NOMO-1 (cell line): ENCODE data around the gene NEK4.

Source experiments
- DNase-seq, 2 experiments: peaks; one replicate each; lab custom pipeline; 2025; ENCODE audit not compliant: unreplicated experiment in 2 of 2; lab: John Stamatoyannopoulos, UW

Gene NEK4

DNA sequence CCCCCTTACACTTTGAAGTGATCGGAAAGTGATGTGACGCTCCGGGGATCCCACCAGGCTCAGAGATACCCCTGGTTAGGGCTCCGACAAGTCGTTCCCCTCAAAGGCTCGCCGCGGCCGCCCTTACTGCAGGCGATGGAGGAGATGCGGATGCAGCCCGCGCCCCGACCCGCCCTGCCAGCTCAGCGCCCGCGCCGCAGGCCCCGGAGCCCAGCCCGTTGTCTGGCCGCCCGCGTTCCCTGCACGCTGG is 65.4 kb downstream of the NEK4 start:
- DNase-seq, result no peak

DNA sequence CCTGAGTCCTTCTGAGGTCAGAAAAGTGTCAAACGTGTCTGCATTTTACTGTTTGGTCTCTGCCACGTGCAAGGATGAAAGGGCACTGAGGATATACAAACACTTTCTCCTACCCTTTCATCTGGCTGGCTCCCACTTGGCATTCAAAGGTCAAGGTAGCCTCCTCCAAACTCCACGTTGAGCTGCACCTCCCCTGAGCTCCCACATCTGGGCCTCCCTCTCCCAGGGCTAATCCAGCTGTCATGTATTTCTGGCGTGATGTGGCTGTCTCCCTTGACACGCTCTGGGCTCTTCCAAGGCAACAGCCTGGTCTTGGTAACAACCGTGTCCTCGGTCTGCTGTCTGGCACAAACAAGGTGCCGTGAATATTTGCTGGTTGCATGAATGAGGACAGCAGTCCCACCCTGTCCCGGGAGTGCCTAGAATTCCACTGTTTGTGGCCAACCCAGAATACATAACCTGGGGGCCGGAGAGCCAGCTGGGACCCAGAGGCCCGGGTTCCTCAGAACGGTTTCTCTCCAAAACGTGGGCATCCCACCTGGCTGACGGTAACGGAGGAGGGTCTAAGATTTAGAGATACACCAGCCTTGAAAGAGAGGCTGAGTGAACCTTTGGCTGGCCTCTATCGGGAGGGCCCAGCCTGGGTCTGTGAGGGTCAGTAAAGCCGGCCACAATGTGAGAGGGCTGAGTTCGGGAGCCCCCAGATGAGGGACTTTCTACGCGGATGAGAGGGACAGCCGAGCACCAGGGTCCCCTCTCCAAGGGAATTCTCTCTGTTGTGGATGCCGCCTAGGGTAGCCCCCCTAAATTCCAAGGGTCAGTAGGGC is 65.9 kb downstream of the NEK4 start:
- DNase-seq, result no peak

DNA sequence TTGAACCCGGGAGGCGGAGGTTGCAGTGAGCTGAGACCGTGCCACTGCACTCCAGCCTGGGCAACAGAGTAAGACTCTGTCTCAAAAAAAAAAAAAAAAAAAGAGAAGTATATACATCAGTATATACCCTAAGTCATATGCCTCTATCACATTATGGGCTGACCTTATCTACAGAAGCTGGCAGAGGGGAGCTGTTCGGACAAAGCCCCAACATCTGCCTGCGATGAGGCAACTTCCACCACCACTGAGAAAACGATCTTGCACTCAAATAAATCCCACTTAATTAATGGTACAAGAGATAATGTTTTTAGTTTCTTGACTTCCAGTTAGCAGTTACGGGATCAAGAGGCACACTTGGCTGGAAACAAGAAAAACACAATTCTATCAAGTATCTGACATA is 67.4 kb downstream of the NEK4 start:
- no peak for DNase-seq

DNA sequence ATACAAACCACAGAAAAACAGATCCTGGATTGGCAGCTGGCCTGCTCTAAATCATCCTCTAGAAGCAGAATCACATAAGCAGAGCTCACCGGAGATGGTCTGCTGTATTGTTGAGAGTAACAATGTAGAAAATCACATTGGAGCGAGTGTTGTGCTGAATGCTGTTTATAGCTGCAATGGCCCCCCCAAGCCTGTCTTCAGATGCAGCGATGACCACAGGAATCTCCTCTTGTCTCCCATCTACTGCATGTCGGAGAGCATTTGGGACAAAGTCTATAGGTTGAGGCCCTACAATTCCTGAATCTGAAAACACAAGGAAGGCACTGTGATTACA is 73.1 kb downstream of the NEK4 start:
- no peak for DNase-seq

DNA sequence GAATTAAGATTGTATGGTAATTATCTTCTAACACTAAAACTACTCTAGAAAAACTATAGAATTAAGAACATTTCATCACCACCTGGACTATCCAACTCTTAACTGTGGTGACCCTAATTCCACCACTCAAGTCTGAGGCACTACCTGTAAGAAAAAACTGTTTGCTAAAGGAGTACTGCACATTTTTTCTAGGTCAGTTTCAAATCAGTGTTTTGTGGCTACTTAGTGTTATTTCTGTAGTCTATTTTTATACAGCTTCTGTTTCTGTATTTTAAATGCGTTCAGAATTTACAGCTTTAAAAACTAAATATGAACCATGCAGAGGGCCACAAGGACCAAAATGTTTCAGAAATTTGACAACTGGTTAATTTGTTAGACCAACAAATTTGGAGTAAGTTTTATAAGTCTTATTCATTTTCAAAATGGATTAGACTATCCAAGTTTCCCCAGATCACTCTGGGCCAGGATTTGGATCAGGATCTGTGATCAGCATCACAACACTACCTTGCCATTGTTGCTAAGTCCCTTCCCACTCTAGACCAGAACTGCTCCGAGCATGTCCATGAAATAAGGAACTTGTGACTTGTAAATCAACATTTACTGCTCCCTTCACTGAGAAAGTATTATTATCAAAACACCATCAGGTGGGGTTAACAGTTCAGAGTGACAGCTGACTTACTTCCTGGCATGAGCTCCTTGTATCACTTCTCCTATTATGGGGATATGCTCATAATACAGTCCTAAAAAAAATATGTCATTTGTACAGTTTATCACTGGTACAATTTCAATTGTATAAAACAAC is 73.7 kb downstream of the NEK4 start:
- DNase-seq, result peak in 1 of 2 experiments; percentile 51

DNA sequence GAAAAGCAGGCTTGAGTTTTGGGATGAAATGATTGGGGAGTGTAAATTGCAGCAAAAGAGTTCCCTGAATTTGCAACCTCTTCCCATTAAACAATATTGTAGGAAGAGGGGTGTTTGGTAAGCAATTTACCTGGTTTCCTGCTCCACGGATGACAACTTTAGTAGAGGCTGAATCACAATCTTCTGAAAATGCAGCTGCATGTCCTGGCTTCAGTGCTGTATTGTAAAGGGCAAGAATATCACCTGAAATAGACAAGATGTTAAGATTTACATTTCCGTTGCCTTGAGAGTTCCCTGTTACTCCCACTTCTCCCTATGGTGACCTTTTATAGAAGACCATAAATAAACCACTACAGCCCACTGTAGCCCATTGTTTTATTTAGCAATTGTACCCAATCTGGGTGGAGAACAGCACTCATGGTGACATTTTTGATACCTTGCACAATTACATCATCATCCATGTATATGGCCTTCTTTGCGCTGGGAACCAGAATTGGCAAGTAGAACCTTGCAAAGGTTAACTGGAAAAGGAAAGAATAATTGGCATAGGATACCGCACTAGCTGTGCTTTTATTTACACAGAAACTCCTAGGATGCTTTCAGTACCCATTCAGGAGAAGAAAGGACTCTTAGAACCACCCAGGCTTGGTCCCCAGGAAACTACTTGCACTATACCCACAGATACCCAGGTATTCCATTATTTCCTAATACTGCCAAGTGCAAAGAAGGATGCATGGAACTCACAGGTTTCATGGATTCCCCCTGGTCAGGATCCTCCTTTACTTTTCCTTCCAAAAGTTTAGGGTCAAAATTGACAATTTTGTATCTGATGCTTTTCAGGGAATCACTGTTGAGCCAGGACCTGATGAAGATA is 74.7 kb downstream of the NEK4 start:
- no peak for DNase-seq

DNA sequence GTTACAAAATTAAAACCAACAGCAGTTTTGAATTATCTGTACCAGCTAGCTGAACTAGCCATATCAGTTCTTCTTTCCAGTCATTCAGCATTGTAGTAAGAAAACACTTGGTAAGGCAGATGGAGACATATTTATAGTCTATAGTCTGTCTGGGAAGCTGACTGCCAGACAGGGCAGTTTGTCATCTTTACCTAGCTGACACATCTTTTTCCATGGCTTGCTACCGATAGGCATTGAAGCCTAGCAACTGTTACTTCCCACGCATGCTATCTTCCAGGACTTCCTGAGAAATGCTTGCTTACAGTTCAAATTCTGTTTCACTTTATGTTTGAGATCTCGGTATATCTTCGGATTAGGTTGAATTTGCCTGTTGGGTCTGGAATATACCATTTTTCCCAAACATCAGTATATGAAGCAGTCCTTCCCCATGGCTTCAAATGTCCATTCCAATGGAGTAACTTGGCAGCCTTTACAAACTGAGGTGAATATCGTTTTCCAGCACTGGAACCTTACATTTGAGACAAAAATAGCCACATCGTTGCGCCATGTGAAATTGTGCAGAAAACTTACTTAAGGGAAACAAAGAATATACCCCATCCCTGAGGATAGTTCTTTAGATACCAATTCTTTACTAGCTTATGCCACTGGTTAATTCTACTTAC is 76.1 kb downstream of the NEK4 start:
- DNase-seq, result no peak

DNA sequence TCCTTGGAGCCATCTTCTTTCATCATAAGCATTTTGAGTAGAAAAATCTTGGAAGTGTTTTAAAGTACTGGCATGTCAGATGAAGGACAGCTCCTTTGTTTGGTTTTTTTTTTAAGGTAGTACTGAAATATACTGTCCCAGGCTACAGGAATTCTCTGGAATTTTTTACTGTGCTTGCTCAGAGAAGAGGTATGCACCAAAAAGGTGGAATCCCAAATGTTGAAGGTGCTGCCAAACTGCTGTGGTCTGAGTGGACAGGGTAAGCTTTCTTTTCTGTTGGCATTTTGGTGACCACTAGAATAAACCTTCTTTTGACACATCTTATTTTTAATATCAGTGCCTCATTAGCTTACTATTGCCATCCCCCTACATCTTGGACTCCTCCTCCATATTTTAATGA is 77.7 kb downstream of the NEK4 start:
- no peak for DNase-seq

DNA sequence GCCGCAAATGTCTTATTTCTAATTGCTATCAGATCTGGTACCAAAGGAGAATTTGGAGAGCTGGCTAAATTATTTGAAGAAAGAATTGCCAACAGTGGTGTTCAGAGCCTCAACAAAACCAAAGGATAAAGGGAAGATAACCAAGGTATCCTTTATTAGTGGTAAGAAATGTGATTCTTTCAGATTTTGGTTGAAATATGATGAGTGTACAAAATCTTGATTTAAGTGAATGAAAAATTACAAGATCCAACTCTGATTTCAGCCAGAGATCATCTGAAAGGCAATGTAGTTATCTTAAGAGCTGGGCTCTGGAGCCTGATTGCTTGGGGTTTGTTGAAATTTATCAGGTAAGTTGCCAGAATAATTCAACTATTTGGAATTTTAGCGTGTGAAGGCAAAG is 80.2 kb downstream of the NEK4 start:
- DNase-seq, result no peak

DNA sequence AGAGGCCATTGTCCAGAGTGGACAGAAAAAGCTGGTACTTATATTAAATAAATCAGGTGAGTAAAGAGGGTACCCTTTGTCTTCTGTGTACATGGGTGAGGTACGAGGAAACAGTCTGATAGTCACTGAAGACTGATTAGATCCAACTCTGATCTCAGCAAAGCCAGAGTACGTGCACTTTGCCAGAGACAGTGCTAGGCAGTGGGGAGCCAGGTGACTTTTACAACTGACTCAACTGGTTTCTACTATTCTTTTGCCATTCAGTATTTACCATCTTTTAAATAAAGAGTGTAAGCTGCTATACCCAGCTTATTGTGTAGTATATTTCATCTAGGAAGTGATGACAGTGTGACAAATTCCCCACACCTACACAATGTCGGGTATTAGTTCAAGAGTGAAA is 81.6 kb downstream of the NEK4 start:
- no peak for DNase-seq

DNA sequence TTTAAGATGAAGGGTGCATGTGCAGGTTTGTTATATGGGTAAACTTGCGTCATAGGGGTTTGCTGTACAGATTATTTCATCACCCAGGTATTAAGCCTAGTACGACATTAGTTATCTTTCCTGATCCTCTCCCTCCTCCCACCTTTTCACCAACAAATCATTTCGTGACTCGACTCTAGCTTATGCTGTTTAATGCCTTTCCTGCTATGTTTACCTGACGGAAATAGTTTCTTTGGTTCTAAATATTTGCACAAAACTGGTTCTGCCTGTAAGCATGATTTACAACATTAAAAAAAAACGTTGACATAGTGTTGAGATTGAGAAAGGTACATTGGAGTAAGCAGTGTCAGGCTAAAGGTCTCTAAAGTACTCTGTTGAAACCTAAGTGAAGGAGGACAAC is 82.5 kb downstream of the NEK4 start:
- DNase-seq, result no peak

DNA sequence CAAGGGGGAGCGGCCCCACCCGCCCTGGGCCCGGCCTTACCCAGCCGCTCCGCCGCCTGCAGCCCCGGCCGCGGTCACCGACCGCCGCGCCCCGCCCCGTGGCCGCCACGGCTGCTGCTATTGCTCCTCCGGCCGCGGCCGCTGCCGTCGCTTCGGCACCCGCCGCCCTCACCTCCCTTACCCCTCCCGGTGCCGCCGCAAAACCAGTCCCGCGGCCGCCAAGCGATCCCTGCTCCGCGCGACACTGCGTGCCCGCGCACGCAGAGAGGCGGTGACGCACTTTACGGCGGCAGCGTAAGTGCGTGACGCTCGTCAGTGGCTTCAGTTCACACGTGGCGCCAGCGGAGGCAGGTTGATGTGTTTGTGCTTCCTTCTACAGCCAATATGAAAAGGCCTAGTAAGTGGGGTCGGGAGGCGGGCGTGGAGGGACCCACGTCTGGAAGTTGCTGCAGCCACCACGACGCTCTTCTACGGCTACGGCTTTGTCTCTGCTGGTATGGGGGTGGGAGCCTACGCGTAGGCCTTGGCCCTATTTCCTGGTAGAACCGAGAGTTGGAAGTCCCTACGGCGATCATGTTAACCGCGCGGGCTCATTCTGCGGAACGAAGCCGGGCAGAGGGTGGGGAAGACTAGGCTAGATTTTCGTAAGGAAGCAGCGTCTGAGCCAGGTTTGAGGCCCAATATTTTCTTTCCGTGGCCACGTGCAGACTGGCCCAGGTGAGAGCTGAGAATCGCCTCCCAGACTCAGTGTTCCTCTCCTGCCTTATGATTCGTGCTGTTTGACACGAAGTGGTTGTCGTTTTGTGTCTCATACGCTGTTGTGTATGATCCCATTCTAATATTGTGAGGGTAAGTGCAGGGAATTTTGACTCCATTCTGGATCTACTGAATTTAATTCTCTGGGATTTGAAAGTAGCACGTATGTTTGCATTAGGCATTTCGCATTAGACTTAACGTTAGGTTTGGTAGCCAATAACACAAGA is 84.7 kb downstream of the NEK4 start, which contains the start of the genes GNL3 and PBRM1:
GNL3 (plus strand) TSS at position 324 of the 983 bp plus-strand sequence; CDS start at position 385, 61 bp downstream.
PBRM1 (minus strand) TSS at position 205 of the 983 bp plus-strand sequence.
- peak; percentile 91 to 92 for DNase-seq

DNA sequence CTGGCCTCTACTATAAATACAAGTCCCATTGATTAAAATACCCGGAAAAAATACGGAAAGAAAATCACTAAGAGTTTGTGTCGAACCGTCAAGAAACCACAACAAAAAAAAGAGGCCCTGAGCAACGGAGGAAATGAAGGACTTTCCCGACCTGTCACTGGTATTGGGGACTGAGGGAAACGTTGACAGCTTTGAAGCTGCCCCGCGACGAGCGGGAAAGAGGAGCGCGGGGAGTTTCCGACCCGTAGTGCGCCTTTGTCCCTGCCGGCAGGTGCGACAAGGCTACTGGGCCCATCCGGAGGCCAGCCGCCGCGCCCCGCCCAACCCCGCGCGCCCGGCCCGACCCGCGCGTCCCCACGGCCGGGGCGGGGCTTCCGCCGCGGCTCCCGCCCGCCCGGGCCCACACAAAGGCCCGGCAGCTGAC is 85.4 kb downstream of the NEK4 start:
- DNase-seq, result peak; percentile 73 to 77

DNA sequence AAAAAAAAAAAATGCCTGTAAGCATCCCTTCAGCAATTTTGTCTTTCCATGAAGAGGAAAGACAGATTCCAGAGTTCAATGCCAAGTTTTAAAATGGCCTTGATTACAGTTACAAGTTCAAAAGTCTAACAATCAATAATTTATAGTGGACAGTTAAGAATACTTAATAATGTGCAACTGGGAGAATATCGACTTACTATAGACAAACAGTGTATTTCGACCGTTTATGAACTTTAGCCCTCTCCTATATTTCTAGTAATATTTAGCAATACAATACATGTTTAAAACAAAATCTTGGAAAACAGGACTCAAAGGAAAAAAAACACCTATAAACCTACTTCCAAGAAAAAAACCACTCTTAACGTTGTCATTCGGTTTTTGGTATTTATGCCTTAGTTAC is 86.6 kb downstream of the NEK4 start:
- no peak for DNase-seq

DNA sequence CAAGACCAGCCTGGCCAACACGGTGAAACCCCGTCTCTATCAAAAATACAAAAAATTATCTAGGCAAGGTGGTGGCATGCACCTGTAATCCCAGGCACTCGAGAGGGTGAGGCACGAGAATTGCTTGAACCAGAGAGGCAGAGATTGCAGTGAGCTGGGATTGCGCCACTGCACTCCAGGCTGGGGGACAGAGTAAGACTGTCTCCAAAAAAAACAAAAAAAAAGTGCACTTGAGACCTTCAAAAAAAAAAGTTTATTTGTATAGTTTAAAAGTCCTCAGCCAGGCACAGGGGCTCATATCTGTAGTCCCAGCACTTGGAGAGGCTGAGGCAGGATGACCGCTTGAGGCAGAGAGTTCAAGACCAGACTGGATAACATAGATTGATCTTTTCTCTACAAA is 87.1 kb downstream of the NEK4 start:
- no peak for DNase-seq

DNA sequence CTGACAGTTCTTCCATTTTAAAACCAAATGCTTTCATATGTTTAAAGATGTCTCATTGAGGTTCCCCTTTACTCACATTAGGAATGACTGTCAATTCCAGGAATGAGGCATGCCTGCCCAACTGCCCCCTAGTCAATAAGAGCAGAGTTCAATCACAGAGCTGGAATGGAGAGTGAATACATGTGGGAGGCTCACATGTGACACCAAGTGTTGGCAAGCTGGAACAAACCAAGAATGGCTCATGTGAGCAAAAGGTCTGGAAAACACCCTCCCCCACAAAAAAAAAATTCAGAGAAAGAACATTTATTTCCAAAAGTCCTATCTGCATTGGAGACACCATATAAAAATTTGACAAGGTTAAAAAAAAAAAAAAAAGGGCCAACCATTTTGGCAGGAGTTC is 88.7 kb downstream of the NEK4 start:
- no peak for DNase-seq

DNA sequence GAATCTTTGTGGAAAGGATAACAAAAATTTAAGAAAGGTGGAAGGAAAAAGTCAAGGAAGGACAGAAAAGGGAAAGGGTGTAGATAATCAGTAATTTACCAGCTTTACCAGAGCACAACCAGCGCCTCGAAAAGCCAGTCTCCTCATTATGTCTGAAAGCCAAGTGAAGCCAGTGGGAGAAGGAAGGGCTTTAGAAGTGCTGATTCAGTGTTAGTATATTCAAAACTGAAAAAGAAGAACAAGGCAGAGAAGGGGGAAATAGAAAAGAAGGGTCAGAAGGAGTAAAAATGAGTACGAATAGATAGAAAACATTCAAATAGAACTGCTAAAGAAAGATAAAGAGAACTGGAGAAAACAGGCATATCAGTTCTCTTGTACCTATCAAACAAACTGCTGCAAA is 89.1 kb downstream of the NEK4 start:
- DNase-seq, result peak; percentile 14 to 38

DNA sequence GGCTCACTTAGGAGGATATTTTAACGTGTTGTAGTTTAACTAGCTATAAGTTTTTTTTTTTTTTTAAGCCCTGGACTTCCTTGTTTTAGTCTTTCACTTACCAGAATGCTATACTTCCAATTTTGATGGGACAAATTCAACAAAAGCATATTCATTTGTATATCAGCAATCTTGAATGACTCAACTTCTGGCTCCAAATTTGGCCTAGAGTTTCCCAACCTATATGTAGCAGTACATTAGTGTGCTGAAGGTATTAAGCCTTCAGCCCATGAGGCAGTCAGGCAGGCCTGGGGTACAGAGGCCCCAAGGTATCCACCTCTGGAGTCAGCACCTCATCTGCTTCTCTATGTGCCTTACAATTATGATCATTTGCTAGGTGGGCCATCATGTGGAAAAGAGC is 90.9 kb downstream of the NEK4 start:
- DNase-seq, result no peak

DNA sequence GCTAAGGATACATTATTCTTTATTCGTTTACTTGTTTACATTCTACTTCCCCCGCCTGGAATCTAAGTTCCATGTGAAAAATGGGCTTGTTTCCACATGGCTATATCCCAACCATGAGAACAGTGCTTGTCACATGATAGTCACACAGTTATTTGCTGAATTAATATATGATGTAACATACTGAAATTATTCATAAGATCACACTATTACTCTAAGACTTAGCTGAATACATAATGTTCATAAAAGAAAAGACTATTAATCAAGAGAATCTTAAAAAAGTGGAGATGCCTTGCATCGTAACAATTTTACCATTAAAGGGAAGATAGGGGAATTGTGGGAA is 91.6 kb downstream of the NEK4 start:
- DNase-seq, result no peak
